ENCODE data around the gene NPHS2.

DNA sequence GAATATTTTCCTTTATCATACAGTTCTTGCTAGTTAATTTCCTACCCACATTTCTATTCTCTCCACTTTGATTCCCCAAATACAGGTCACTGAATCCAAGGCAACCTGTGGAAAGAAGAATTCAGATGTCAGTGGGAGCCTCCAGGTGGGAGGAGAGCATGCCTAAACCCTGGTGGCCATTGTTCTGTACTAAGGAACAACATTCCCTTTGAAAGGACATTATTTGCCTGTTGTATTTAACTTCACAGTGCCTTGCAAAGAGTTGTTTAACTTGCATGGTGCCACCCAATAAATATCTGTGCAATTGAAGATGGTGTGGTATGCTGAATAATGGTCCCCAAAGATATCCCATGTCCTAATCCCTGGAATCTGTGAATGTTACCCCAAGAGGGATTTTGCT is 21.3 kb downstream of the NPHS2 start:
- TF ChIP-seq, protein P1, sequence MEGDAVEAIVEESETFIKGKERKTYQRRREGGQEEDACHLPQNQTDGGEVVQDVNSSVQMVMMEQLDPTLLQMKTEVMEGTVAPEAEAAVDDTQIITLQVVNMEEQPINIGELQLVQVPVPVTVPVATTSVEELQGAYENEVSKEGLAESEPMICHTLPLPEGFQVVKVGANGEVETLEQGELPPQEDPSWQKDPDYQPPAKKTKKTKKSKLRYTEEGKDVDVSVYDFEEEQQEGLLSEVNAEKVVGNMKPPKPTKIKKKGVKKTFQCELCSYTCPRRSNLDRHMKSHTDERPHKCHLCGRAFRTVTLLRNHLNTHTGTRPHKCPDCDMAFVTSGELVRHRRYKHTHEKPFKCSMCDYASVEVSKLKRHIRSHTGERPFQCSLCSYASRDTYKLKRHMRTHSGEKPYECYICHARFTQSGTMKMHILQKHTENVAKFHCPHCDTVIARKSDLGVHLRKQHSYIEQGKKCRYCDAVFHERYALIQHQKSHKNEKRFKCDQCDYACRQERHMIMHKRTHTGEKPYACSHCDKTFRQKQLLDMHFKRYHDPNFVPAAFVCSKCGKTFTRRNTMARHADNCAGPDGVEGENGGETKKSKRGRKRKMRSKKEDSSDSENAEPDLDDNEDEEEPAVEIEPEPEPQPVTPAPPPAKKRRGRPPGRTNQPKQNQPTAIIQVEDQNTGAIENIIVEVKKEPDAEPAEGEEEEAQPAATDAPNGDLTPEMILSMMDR (IDR thresholded peaks at IDR 0.05; ENCODE audit: low read length), result no peak
- no peak for TF ChIP-seq EZH2phosphoT487 (IDR thresholded peaks at IDR 0.05; ENCODE audit: low read length)
